HG02642 (cell line): ENCODE data around the gene NELFCD.
"Not testable (repeated sequence)": the region's sequence is repeated elsewhere in the genome, so short reads cannot be mapped to it uniquely, and the experiment has no call there.

Source experiments
- ATAC-seq: cut with Tn5 transposase; IDR thresholded peaks from one replicate; pipeline ENCODE4 v1.9.1; 2021; ENCODE audit warnings: mild to moderate bottlenecking; ENCODE audit not compliant: unreplicated experiment, poor library complexity

Gene NELFCD

GRCh38 chr20:59020938-59021551 lies 40.0 kb downstream of the NELFCD start:
- ATAC-seq, result no peak

- ATAC-seq, result no peak
Observed at GRCh38 chr20:59022754-59023153, 41.7 kb downstream of the NELFCD start.

GRCh38 chr20:59023616-59024015 lies 42.6 kb downstream of the NELFCD start:
- ATAC-seq, result no peak

DNA sequence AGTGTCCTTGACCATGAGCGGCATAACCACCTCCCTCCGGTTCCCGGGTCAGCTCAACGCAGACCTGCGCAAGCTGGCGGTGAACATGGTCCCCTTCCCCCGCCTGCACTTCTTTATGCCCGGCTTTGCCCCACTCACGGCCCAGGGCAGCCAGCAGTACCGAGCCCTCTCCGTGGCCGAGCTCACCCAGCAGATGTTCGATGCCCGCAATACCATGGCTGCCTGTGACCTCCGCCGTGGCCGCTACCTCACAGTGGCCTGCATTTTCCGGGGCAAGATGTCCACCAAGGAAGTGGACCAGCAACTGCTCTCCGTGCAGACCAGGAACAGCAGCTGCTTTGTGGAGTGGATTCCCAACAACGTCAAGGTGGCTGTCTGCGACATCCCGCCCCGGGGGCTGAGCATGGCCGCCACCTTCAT lies 43.1 kb downstream of the NELFCD start:
- no peak for ATAC-seq

GRCh38 chr20:59025086-59025485 lies 44.0 kb downstream of the NELFCD start:
- ATAC-seq, result no peak

- no peak for ATAC-seq
Observed at GRCh38 chr20:59025511-59025910, 44.5 kb downstream of the NELFCD start.

- no peak for ATAC-seq
Observed at GRCh38 chr20:59026904-59027740, 46.1 kb downstream of the NELFCD start.

- no peak for ATAC-seq
Observed at GRCh38 chr20:59027741-59028320, 46.8 kb downstream of the NELFCD start.

GRCh38 chr20:59028812-59029211 lies 47.8 kb downstream of the NELFCD start:
- no peak for ATAC-seq

DNA sequence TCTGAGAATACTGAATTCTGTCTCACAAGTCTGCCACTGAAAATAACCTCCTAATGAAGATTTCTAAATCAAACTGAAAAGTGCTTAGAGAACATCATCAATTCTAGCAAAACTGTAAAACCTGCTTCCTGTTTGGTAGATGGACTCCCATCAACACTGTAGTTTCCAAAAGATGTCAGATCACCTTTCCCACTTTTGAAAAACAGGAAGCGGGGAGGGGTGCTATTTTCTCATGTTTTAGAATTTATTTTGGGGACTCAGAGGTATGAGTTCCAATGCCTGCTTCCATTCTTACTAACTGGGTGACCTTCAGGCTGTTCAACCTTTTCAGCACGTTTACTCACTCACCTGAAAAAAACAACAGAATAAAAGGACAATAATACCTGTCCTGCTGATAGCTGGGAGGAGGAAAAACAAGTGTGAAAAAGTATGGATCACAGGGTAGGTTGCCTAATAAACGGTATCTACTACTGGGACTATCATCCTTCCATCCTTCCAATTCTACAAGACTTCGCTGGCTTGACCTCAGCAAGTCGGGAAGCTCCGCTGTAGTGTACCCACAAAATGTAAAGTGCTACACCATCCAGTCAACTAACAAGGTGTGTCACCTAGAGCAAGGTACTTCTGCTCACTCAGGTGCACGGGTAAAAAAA lies 50.0 kb downstream of the NELFCD start:
- ATAC-seq, result no peak

- no peak for ATAC-seq
Observed at GRCh38 chr20:59031564-59032022, 50.5 kb downstream of the NELFCD start.

- ATAC-seq, result peak; percentile 96
Observed at GRCh38 chr20:59032023-59032712, 51.1 kb downstream of the NELFCD start, which contains the start of gene ATP5F1E. TSS of gene ATP5F1E (minus strand) at chr20:59032335. CDS start at chr20:59032251, 84 bp downstream.

DNA sequence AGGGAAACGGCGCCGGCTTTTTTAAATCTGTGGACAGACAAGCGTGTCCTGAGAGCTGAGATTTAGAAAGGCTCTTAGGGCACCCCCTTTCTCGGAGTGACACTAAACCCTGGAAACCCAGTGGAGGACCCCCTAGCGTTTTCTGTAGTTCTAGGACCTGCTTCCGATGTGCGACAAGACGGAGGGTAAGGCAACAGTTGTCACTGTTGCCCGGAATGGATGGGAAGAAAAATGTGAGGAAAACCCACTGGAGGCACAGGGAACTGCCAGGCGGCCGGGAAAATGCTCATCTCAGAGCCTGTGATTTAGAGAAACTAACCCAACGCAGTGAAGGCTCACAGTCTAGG lies 51.6 kb downstream of the NELFCD start:
- ATAC-seq, result no peak

GRCh38 chr20:59033093-59033492 lies 52.0 kb downstream of the NELFCD start:
- ATAC-seq, result no peak

GRCh38 chr20:59033616-59034165 lies 52.6 kb downstream of the NELFCD start:
- no peak for ATAC-seq

GRCh38 chr20:59035381-59035780 lies 54.3 kb downstream of the NELFCD start:
- ATAC-seq, result no peak

- ATAC-seq, result no peak
Observed at GRCh38 chr20:59037386-59037785, 56.3 kb downstream of the NELFCD start.

DNA sequence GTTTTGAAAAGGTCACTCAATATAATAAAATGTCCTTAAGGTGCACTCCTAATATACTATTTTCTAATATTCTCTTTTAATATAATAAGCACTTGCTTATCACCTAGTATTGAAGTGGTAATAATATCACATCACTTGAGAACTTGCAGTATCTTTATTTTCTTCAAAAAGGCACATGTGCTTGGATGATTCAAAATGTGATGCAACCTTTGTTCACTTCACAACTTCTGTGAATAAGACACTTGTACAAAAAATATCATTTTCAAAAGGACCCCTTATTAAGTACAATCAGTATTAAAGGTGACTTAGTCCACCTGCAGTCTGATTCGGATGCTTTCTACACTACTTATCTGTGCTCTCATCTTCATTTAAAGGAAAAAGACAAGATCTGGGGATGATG lies 58.2 kb downstream of the NELFCD start:
- no peak for ATAC-seq

DNA sequence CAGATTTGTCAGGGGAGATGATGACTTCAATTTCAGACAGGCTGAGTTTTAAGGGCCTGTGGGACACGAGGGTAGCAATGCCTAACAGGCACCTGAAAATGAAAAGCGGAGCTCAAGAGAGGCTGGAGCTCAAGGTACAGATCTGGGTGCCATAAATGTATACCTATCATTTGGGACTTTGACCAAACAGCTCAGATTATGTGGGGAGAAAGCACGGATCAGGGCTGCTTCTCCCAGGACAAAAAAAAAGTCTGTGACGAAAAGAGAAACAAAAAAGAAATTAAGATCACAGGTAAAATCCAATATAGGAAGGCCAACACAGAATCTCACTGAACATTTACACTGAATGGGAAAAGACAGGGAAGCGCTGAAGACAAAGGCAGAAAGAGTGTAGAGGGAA lies 59.6 kb downstream of the NELFCD start:
- ATAC-seq, result no peak

- not testable (repeated sequence) for ATAC-seq
Observed at GRCh38 chr20:59041487-59041886, 60.4 kb downstream of the NELFCD start.
